ENCODE measurements around the gene CBX4. TPM values are rescaled to one million over a fixed set of nuclear protein-coding genes. Genes with fewer than 3 reads are reported as not detected.

CBX4 gene
- total RNA-seq, 1 donor from 2014 or later, result 56.3 TPM

DNA sequence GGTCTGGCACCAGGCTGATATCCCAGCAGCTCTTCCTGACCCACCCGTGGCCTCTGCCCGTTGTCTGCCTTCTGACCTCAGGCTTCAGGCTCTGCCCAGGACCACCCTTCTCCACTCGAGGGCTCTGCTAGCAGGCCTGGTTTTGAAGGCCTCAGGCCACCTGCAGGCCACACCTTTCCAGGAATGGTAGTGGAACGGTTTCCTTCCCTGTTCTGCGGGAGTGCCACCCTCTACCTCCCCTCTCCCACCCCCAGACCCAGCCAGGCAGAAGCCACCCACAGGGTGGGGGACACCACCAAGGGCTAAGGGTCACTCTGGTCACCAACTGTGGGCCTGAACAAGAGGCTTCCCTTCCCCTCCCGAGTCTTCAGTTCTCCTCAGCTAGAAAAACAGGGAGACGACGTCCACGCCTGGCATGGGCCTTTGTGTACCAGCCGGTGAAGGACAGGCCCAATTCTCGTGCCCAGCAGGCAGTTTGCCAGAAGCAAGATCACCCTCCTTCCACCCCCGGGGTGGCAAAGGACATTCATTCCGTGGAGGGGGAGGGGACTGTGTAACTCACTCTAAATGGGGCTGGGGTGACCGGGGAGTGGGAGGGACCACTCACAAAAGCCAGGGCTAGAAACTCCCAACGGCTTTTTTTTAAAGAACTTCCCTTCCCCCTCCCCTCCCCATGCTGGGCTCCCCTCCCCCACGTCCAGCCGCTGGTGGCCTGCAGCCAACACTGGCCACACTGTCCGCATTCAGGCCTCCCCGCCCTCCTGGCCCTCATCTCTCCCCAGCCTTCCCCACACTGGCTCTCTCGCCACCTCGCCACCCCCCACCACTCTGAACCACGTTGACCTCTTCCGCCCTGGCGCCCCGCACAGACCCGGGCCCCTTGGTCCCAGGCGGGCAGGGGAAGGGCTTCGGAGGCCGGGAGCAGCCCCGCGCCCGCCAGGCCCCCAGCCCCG is 7.7 kb downstream of the CBX4 start:
- peaks cover 26% of the 10 kb centered on the region for H3K36me3 Mint-ChIP-seq (ENCODE audit: low read depth)
- peaks cover 23% of the 10 kb centered on the region for H3K4me1 Mint-ChIP-seq
- TF ChIP-seq, protein P1, sequence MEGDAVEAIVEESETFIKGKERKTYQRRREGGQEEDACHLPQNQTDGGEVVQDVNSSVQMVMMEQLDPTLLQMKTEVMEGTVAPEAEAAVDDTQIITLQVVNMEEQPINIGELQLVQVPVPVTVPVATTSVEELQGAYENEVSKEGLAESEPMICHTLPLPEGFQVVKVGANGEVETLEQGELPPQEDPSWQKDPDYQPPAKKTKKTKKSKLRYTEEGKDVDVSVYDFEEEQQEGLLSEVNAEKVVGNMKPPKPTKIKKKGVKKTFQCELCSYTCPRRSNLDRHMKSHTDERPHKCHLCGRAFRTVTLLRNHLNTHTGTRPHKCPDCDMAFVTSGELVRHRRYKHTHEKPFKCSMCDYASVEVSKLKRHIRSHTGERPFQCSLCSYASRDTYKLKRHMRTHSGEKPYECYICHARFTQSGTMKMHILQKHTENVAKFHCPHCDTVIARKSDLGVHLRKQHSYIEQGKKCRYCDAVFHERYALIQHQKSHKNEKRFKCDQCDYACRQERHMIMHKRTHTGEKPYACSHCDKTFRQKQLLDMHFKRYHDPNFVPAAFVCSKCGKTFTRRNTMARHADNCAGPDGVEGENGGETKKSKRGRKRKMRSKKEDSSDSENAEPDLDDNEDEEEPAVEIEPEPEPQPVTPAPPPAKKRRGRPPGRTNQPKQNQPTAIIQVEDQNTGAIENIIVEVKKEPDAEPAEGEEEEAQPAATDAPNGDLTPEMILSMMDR (IDR thresholded peaks at IDR 0.05), result no peak
- ATAC-seq (ENCODE audit: low read depth) (no peak), DNase-seq (no peak)
- H3K27me3 Mint-ChIP-seq, result peaks cover 3% of the 10 kb centered on the region
- H3K9me3 Mint-ChIP-seq, result no peaks in the 10 kb centered on the region
- ChIA-PET CTCF (no interaction called here), POLR2A (interaction anchor here (1.1 to 1.7 kb wide), 2 partner anchors 13 to 19 kb away, joined by 3 read pairs; no protein-coding TSS in a partner anchor)
- intact Hi-C loops (cut with micrococcal nuclease), result no loop called here
- no peak overlapping the region for H3K27ac Mint-ChIP-seq
- no peak overlapping the region for H3K4me3 Mint-ChIP-seq

DNA sequence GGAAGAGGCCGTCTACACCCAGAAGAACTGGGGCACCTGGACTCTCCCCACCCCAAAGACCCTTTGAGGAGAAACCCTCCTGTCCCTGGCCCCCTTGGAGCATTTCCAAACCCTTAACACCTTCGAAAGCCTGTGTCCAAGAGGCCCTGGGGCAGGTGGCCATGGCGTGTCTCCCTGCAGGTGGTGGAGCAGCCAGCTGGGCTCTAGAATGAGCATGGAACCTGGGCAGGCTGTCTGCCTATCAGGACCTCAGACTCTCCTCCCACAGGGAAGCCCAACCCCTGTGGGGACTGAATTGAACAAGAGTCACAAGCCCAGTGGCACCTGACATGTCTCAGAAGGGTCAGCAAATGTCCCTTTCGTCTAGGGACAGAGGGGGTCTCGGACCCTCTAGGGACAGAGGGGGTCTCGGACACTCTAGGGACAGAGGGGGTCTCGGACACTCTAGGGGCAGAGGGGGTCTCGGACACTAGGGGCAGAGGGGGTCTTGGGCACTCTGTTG is 8.4 kb downstream of the CBX4 start:
- ChIA-PET CTCF (no interaction called here), POLR2A (interaction anchor here (1.1 to 2.2 kb wide), 2 partner anchors 9 to 13 kb away, joined by 3 to 8 read pairs; partner anchors contain the start of gene CBX4)
- ATAC-seq (ENCODE audit: low read depth) (no peak), DNase-seq (no peak)
- no peak overlapping the region for H3K4me3 Mint-ChIP-seq
- H3K36me3 Mint-ChIP-seq (ENCODE audit: low read depth), result peaks cover 23% of the 10 kb centered on the region
- peaks cover 8% of the 10 kb centered on the region for H3K27me3 Mint-ChIP-seq
- H3K9me3 Mint-ChIP-seq, result no peaks in the 10 kb centered on the region
- intact Hi-C loops (cut with micrococcal nuclease), result no loop called here
- peaks cover 26% of the 10 kb centered on the region for H3K4me1 Mint-ChIP-seq
- no peak overlapping the region for H3K27ac Mint-ChIP-seq
- TF ChIP-seq, protein P1 (IDR thresholded peaks at IDR 0.05), result no peak

DNA sequence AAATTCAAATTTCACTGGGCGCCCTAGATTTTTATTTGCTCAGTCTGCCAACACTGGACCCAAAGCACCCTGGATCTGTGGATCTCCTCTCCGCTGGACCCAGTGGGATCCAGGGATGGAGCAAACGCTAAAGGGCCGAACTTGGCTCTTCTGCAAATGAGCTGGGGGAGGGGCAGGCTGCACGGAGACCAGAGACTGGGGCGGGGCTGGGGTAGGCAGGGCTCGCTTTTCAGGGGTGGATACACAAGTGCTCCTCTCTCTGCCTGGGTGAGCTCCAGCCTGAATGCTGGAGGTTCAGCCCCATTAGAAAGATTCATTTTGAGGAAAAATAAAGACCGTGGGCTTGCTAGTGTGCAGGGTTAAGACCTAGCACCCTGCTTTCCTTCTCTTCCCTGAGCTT is 8.9 kb downstream of the CBX4 start:
- Mint-ChIP-seq H3K4me3 (no peak overlapping the region), H3K27me3 (peaks cover 9% of the 10 kb centered on the region), H3K27ac (no peak overlapping the region), H3K9me3 (no peaks in the 10 kb centered on the region), H3K36me3 (ENCODE audit: low read depth) (peaks cover 20% of the 10 kb centered on the region), H3K4me1 (peaks cover 23% of the 10 kb centered on the region)
- intact Hi-C loops (cut with micrococcal nuclease), result no loop called here
- ATAC-seq (ENCODE audit: low read depth) (no peak), DNase-seq (no peak)
- ChIA-PET CTCF (no interaction called here), POLR2A (interaction anchor here (1.1 to 2.2 kb wide), 2 partner anchors 9 to 12 kb away, joined by 3 to 8 read pairs; partner anchors contain the start of gene CBX4)
- TF ChIP-seq, protein P1 (IDR thresholded peaks at IDR 0.05), result no peak

DNA sequence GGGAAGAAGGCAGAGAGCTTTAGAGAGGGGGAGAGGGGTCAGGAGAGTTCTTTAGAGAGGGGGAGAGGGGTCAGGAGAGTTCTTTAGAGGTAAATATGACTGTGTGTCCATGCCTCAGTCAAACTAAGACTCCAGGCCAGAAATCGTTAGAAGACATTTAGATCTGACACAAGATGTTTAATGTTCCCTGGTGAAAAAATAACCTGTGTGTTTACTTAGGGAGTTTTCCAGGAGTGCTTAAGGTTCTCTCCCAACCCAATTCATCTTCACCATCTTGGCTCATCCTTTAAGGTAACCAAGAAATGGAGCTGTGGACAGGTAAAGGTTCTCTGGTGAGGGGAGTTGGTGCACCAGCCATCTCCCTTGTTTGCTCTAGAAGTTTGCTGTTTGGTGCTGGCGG is 9.8 kb downstream of the CBX4 start:
- Mint-ChIP-seq H3K36me3 (ENCODE audit: low read depth) (peaks cover 11% of the 10 kb centered on the region), H3K9me3 (no peaks in the 10 kb centered on the region), H3K4me1 (peaks cover 17% of the 10 kb centered on the region), H3K27me3 (peaks cover 10% of the 10 kb centered on the region), H3K27ac (no peak overlapping the region), H3K4me3 (no peak overlapping the region)
- DNase-seq, result no peak
- intact Hi-C loops (cut with micrococcal nuclease), result no loop called here
- ChIA-PET POLR2A (interaction anchor here (2.2 kb wide), 1 partner anchor 10 kb away, joined by 8 read pairs; the partner anchor contains the start of gene CBX4), CTCF (no interaction called here)
- TF ChIP-seq, protein P1 (IDR thresholded peaks at IDR 0.05), result no peak
- no peak for ATAC-seq (ENCODE audit: low read depth)

DNA sequence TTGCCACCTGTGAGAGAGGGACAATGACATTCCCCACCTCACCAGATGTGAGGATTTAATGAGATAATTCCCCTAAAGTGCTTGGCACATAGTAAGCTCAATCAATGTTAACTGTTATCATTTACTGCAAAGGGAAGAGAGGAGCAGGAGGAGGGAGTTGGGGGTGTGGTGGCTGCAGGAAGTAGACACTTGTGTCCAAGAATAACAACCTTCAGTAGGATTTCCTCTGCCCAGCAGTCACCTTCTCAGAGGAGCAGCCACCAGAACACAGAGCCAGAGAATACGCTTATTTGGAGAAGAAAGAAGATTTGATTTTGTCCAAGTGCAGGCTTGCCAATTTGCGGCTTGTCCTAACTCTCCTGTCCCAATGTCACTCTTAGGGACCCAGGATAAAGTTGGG is 10.2 kb downstream of the CBX4 start:
- Mint-ChIP-seq H3K36me3 (ENCODE audit: low read depth) (peaks cover 8% of the 10 kb centered on the region), H3K27me3 (peaks cover 12% of the 10 kb centered on the region), H3K4me1 (peaks cover 17% of the 10 kb centered on the region), H3K27ac (no peak overlapping the region), H3K9me3 (no peaks in the 10 kb centered on the region), H3K4me3 (no peak overlapping the region)
- intact Hi-C loops (cut with micrococcal nuclease), result no loop called here
- TF ChIP-seq, protein P1 (IDR thresholded peaks at IDR 0.05), result no peak
- no peak for DNase-seq
- ATAC-seq (ENCODE audit: low read depth), result no peak
- CTCF ChIA-PET, result no interaction called here
- POLR2A ChIA-PET, result interaction anchor here (0.5 to 2.2 kb wide), 4 partner anchors 11 to 194 kb away, joined by 3 to 8 read pairs (median 3); partner anchors contain the start of genes CBX4 and CBX8
